Stimulated activated CD8-positive, alpha-beta memory T cell treated with anti-CD3 and anti-CD28 coated beads, Interleukin-4, amount 100 ng/mL, for 4 hours (primary cell): ENCODE results near the gene PCOLCE2.
A peak's percentile ranks its signal among the peaks of the same experiment; 100 is the strongest.

Experiments used
- DNase-seq, 2 donors: peaks; one replicate each; pipeline ENCODE4 v3.0.0-alpha.2; 2020; ENCODE audit warnings: low read depth in 2 of 2, low spot score in 1 of 2

PCOLCE2 gene

DNA sequence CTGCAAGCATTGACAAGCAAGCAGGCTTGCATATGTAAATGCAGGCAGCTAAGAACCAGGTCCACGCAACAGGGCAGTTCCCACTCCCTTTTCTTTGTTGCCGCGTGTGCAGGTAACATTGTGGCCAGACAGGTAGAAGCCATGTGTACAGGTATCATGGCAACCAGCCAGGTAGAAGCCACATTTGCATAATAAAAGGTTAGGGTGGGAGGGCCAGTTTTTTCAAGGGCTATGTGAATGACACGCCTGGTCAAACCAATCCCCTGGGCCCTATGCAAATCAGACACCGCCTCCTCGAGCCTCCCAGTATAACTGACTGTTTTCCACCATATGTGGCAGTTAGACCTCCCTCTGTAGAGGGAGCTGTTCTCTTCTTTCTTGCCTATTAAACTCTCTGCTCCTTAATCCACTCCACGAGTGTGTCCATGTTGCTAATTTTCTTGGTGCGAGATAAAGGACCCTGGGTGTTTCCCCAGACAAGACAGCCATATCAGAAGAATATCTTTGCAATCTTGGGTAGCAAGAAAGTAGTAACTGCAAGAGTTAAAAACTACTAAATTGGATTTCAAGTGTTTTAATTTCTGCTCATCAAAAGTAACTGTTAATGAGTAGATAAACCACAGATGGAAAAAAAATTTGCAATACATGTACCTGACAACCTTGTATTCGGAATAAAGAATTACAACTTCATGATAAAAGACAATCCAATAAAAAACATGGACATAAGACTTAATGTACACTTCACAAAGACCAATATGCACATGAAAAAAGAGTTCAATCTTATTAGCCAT is 21.8 kb downstream of the PCOLCE2 start:
- no peak for DNase-seq

DNA sequence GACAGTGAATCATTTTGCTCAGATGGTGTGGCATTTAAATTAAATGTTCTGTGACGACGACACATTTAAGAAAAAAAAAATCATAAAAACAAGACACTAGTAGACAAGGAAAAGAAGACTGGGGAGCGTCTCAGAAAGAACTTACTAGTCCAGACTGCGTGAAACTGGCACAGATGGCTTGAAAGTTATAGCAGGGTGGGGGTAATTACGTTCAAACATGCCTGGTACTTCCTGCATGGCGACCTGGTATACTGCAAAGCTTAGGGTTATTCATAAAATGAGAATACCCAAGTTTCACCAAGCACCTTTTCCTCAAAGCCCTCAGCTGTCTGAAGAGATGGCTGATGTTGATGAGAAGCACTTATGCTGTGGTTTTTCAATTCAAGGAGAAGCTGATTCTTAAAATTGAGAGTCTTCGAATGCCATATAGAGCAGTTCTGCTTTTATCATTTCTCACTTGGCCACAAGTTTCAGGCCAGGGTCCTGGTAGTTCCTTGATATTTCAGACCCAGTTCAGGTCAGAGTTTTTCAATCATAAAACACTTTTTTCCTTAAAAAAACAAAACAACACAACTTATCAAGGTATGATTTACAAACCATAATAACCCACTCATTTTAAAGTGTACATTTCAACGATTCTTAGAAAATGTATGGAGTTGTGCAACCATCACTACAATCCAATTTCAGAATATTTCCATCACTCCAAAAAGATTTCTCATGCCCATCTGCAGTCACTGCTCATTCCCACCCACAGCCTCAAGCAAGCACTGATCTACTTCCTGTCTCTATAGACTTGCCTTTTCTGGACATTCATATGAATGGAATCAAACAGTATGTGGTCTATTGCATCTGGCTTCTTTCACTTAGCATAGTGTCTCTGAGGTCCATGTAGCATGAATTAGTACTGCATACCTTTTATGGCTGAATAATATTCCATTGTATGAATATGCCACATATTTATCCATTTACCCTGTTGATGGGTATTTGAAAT is 24.7 kb downstream of the PCOLCE2 start:
- no peak for DNase-seq

DNA sequence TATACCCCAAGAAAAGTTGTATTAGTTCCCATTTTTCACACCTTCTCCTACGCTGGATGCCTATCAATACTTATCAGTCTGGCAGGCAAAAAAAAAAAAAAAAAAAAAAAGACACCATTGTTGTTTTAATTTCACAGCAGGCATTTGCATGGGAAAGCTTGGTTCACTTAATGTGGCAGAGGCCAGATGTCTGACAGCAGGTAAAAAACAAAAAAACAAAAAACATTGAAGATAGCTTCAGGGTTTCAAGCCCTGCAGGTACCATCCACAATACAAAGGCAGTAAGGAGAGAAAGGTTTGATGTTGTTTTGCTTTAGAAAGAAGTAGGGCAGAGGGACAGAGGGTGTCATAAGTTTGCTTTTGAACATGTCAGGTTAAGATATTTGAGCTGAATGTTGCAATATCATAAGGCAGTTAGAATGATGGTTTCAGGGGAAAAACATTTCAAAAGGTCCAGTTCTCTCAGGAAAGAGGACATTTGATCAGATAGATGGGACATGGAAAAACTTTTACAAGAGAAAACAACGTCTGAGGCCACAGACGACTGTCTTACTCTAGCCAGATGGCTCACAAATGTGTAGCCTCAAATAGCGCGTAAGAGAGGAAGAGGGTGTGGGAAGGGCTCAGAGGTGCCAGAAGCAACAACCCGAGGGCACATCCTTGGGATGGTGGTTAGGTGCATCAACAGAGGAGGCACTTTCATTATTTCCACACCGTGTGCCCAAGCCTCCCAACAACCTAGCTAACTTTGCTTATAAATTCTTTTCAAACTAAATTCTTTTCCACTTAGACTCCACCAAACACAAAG is 25.7 kb downstream of the PCOLCE2 start:
- DNase-seq = no peak

DNA sequence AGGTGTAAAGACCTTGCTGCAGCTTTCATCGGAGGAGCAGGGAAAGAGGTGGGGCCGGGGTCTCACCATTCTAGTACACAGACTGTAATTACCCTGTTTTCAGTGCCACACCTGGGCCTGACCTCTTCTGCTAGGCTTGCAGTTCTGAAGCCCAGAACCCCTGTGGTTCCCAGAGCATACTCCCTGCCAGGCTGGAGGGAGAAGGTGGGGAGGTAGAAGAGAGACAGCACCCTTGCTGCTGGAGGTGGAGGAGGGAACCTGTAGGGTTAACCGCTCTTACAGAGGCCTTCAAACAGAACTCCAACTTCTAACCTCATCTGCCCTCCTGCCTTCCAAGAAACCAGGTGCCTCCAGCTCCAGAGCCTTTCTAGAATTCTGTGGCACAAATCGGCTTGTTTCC is 27.0 kb downstream of the PCOLCE2 start:
- DNase-seq = no peak

DNA sequence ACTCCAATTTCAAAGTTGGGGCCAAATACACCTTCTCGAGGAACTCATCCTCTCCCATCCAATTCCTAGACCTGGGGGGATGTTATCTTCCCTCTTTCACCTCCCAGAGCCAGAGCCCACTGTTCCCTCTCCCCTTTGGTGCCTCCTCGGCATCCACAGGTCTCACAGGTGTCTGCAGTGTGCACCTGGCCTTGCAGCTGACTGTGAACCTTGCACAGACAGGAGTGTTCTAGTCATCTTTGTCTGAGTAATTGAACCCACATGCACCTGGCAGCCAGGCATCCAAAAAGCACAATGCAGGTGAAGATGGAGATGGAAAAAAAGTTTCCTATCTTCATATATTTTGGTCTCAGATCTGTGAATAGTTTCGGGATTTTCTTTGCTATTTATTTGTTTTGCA is 30.8 kb downstream of the PCOLCE2 start:
- DNase-seq = no peak

DNA sequence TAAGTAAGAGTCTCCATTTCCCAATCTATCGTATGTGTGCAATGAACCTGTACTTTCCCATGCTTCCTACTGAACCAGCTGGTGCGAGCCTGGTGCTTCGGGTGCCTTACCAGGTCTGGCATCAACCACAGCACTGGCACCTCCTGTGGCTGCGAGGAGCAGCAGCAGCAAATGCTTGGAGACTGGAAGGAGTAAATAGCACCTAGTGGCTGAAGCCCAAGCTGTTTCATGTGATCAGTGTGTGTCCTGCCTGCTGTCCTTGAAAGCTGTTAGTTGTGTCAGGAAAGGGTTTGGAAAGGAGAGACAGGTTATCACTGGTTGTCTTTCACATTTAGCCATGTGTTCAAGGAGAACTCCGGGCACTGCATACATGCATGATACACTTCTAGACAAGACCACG is 31.8 kb downstream of the PCOLCE2 start:
- no peak for DNase-seq

DNA sequence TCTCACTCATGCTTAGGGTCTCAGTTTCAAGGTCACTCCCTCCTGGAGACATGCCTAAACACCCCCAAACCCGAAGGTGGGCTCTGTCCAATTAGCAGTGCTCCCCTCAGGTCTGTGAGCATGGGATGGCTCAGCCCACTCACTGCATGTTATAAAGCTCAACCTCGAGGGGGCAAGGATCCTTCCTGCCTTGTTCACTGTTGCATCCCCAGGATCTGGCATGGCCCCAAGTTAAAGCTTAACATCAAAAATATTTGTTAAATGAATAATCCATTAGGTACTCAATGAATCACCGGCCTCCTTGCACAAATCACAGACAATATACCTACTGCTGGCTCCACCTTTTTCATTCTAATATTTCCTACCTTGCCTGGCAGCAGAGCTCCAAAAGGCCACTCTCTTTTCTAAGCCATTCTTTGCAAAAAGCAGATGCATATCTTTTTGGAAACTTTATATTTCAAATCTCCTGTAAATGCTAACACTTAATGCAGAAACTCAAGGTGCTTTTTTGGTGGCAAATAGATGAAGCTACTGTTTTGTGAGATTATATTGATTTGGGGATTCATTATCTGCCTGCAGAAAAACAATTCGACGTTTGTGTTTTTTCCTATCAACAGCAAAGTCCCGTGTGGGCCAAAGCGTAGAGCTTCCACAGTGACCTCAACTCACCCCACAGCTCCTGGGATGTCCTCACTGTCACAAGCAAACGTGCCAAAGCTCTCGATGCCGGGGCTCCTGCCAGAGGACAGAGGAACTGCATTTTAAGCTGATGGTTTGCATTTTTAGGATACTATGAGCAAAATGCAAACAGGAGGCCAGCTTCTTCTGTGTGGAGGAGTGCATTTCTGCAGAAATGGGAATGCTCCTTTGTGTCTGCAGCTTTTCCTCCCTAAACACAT is 35.4 kb downstream of the PCOLCE2 start:
- no peak for DNase-seq

DNA sequence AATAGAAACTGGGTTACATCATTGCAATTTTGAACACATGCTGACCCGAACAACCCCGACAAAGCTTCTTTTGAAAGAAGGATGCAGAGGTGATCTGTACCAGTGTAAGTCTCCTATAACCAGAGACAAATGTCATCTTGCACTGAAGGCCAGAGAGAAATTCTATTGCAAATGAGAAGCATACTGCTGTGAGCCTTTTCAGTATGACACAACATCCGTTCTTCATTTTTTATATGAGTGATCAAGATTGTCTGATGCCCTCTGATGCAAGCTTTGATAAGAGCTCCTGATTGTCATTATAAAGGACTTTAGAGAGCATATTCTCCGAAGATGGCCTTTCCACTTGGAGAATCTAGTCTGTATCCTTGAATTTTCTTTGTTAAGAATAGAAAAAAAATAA is 36.9 kb downstream of the PCOLCE2 start:
- DNase-seq = no peak

DNA sequence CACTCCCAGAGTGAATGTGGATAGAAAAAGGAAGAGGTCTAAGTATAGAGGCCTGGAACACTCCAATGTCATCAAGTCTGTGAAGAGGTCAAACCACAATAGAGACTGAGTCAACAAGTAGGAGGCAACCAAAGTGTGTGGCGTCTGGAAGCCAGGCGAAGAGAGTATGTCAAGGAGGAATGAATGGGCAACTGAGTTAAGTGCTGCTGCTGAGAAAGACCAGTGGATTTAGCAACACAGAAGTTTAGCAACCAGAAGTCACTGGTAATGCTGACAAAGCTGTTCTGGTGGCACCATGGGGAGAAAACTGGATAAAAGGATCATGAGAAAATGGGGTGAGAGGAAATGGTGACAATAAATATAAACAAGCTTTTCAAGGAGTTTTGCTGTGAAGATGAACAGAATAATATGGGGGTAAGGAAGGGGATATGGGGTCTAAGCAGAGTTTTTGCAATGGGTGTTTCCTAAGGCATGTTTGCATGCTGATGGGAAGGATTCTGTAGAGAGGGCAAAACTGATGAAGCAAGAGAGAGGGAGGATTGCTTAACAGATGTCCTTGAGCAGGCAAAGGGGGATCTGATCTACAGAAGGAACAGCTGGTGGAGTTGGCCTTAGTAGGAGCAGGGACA is 38.4 kb downstream of the PCOLCE2 start:
- DNase-seq = no peak

DNA sequence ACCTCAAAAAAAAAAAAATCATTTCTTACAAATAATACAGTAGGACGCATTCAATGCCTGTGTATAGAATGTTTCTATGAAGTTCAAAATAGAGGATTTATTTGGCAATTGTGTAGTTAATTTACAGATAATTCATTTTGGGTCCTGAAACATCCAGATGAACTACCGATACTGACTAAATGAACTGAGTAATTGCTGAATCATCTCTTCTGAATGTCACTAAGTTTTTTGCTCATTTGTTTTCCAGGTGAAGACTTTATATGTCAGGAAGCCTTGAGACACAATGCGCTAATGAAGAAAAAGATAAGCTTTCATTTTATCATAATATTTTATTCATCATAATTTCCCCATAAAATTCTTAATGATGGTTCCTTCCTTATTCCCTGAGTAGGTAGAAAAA is 39.7 kb downstream of the PCOLCE2 start:
- no peak for DNase-seq

DNA sequence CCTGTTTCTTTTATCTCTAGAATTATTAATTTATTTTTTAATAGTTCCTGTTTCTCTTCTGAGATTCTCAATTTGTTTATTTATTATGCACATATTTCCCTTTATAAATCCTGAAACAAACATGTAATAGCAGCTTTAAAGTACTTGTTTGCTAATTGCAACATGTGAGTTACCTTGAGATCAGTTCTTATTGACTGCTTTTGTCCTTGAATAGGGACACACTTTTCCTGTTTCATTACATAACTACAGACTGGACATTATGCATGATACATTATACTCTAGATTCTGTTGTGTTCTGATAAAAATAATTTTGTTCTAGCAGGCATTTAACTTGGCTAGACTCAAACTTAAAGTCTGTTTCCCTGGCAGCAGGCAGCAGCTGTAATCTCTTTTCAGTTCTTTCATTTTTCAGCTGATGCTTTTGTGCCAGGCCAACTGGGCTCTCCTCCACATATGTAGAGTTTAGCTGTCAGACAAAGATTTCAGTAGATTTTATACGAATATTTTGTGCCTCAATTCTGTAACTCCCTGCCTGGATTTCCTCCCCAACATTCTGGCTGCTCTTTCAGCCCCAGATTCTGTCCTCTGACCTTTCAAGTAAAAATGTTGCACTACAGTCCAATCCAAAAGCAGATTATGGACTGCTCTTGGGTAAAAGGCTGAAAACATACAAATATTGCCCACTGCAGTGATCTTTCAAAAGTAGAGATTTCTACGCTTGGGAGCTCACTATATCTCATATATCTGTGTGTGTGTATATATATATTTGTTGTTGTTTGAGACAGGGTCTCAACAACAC is 41.9 kb downstream of the PCOLCE2 start:
- no peak for DNase-seq

DNA sequence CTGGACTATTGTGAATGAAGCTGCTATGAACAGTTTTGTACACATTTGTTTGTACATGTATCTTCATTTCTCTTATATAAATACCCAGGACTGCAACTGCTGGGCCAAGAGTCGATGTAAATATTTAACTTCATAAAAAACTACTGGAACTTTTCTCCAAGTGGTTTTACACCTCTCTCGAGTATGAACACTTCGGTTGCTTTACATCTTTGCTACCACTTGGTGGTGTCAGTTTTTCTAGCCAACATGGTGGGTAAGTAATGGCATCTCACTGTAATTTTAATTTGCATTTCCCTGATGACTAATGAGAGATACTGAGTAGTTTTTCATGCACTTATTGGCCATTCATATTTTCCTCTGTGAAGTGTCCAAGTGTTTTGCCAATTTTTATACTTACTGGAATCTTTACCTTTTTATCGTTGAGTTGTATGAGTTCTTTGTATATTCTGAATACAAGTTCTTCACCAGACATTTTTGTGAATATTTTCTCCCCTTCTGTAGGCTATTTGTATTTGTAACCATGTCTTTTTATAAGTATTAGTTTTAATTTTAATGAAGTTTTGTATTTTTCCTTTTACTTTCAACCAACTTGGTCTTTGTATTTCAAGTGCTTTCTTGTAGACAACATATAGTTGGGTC is 44.4 kb downstream of the PCOLCE2 start:
- DNase-seq = no peak

DNA sequence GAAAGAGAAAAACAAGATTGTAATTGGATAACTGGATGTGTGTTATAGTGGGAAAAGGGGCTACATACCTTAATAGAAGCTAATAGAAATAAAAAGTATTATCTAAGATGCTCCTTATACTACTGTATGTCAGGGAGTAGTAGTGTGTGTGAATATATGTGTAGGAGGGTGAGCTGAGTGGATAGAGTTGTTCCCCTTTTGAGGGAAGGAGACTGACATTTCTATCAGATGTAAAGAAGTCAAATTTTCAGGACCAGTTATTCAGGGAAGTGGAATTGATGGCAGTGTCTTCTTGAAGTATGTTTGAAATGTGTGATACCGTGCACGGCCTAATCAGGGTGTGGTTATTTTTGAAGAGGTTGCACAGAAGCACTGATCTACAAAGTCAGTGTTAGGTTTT is 49.1 kb downstream of the PCOLCE2 start:
- DNase-seq = no peak

DNA sequence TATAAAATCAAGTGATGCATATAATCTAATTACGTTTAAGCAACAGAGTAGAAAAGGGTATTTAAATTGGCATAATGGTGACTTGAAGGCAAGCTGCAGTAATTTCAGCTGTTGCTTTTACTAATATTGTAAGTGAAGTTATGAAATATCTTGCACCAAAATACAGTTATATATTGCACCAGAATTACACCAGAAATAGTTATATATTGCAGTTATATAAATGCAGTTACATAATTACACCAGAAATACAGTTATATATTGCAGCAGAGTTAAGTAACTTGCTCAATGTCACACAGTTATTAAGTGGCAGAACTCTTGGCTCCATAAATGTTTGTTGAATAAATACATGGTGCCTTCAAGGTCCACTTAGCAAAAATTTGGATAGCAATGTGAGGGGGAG is 51.4 kb downstream of the PCOLCE2 start:
- DNase-seq = no peak

DNA sequence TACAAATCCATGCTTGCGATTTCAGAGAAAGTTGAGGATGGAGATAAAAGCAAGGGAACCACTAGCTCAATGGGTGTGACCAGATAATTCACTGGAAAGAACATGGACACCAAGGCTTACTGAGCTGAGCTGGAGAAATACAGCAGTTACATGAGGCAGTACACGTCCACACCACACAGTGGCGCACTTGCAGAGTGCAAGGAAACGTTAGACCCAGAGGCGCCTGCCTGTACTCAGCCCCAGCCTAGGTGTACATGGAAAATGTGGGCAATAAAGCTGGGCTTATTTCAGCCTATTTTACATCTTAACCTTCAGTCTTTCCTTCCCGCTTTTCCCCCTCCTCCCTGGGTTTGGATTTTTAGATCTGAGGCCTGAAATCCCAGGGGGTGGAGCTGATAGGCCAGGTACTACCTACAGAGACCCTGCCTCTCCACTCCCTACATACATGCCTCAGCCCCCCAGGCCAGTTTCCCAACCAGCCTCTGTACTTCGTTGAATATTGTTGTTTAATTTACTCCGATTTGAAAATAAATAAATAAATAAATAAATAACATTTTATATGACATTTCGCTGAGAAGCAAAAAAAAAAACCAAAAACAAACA is 60.1 kb downstream of the PCOLCE2 start:
- peak in 1 of 2 donors; percentile 21 for DNase-seq

DNA sequence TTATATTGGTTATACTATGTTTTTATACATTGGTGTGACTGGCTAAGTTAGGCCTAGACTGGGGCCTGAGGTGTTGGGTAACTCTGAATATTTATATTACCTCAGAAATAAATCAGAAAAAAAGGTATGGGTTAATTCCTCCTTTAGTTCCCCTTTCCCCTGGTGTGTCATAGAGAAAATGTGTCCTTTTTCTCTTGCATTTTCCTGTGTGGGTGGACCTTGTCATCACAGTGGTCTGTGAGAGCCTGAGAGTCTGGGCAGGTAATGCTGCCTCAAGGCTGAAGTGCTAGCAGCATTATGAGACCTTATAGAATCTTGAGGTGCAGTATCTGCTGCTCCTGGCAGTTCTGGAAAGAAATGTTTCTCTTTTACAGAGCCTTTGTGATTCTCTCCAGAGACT is 69.7 kb downstream of the PCOLCE2 start:
- DNase-seq = no peak

DNA sequence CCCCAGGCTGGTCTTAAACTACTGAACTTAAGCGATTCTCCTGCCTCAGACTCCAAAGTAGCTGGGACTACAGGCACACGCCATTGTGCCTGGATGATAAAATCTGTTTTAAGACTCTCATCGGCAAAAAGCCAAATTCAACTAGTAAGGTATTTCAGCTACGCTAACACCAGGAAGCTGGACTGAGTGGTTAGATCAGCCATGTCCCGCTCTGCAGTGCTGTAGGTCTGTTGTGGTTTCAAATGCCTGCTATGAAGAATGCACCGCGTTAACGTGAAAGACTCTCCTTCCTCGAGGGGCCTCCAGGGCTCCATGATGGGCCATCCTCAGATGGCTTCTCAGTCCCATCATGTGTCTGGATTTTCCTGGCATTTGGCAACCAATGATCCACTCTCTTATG is 70.2 kb downstream of the PCOLCE2 start:
- DNase-seq = no peak

DNA sequence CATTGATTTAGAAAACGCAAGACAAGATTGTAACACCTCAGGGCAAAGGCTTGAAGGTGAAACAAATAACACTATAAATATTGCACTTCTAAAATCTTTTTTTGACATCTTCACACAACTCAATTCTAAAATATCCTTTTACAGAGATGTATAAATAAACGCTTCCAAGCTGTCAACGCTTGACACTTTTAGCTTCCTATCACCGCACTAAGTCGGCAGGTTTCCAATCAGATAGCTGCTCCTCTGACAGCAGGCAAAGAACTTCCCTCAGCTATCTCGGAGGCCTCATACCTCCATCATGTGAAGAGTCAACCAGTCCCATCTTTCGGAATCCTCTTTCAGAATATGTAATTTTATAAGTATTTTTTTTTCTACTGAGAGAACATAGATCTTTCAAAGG is 71.0 kb downstream of the PCOLCE2 start:
- no peak for DNase-seq
